Endodermal cell (in vitro differentiated cells): Measurements from ENCODE around the gene INO80E. TPM values are rescaled to one million over a fixed set of nuclear protein-coding genes. Genes with fewer than 3 reads are reported as not detected.

ENCODE experiments used
- DNase-seq: peaks from one replicate; pipeline ENCODE4 v3.0.0-alpha.2; 2017
- H3K27ac ChIP-seq: 2 replicates; pipeline ENCODE4 v1.5.1; 2013; ENCODE audit warnings: mild to moderate bottlenecking, low read depth, low read length, moderate library complexity
- H3K27me3 ChIP-seq: 2 replicates; pipeline ENCODE4 v1.6.1; 2013; ENCODE audit warnings: mild to moderate bottlenecking, low read length, moderate library complexity; ENCODE audit not compliant: insufficient read depth, control insufficient read depth, poor library complexity, severe bottlenecking
- H3K36me3 ChIP-seq: 2 replicates; pipeline ENCODE4 v1.7.0; 2013; ENCODE audit warnings: mild to moderate bottlenecking, low read length, moderate library complexity; ENCODE audit not compliant: control insufficient read depth, insufficient read depth
- H3K4me1 ChIP-seq: one replicate; pipeline ENCODE4 v1.7.0; 2013; ENCODE audit warnings: low read length; ENCODE audit not compliant: control insufficient read depth, insufficient read depth
- H3K4me3 ChIP-seq: 2 replicates; pipeline ENCODE4 v1.5.1; 2013; ENCODE audit warnings: mild to moderate bottlenecking, low read length, moderate library complexity
- H3K9ac ChIP-seq: 2 replicates; pipeline ENCODE4 v1.6.1; 2013; ENCODE audit warnings: mild to moderate bottlenecking, low read length, moderate library complexity; ENCODE audit not compliant: poor library complexity, severe bottlenecking; ENCODE audit errors: extremely low read depth
- H3K9me3 ChIP-seq: 2 replicates; pipeline ENCODE4 v1.6.1; 2013; ENCODE audit warnings: mild to moderate bottlenecking, low read length, moderate library complexity; ENCODE audit not compliant: control insufficient read depth
- H3K27ac Mint-ChIP-seq: 2 replicates; pipeline ENCODE4 v1.8.0; 2020; ENCODE audit warnings: mixed read lengths
- H3K27me3 Mint-ChIP-seq: 2 replicates; pipeline ENCODE4 v1.8.0; 2021; ENCODE audit warnings: mild to moderate bottlenecking, mixed read lengths; ENCODE audit not compliant: insufficient read depth
- H3K36me3 Mint-ChIP-seq: 2 replicates; pipeline ENCODE4 v1.8.0; 2020; ENCODE audit warnings: low read depth, mixed read lengths
- H3K4me1 Mint-ChIP-seq: 2 replicates; pipeline ENCODE4 v1.8.0; 2020; ENCODE audit warnings: mixed read lengths
- H3K4me3 Mint-ChIP-seq: 2 replicates; pipeline ENCODE4 v1.8.0; 2020; ENCODE audit warnings: mild to moderate bottlenecking, moderate library complexity, mixed read lengths
- H3K9me3 Mint-ChIP-seq: 2 replicates; pipeline ENCODE4 v1.8.0; 2020; ENCODE audit warnings: mild to moderate bottlenecking, mixed read lengths
- CTCF ChIP-seq: fragments of 200-600 bp; sonication (generic); conservative IDR thresholded peaks from 2 replicates; pipeline ENCODE4 v1.5.0; 2021; ENCODE audit warnings: antibody characterized with exemption, mild to moderate bottlenecking
- WGBS, 2 experiments: methylation state at CpG; one replicate each; pipeline versions ENCODE4 v1.1.5 to v1.1.7; 2013; ENCODE audit warnings: missing lambda C conversion rate in 2 of 2, mixed read lengths in 1 of 2; ENCODE audit not compliant: insufficient coverage in 1 of 2, insufficient read length in 1 of 2; 5-methylcytosine and 5-hydroxymethylcytosine counted together
- total RNA-seq, 2 donors: library from RNA; stranded (reverse); fragmentation: NEBNext Ultra II Directional in 1 of 2; extraction: Animal tissue kit (Norgen Biotek cat#: 25700) in 1 of 2; gene quantifications; 2 replicates in 1 of 2; 3 replicates in 1 of 2; pipeline ENCODE4 v1.2.1, GENCODE V29; 2021

Gene INO80E
- total RNA-seq, 2 donors from 2014 or later, result 77.4 to 80.1 TPM

GRCh38 chr16:29975134-29975538, 20.9 kb upstream of the INO80E start:
- H3K4me1 Mint-ChIP-seq, result peaks cover 21% of the 10 kb centered on the region
- WGBS, 2 experiments, result 81 to 88% methylated on average over 4 to 5 of the region's 5 CpGs
- peaks cover 50% of the 10 kb centered on the region for H3K36me3 ChIP-seq

GRCh38 chr16:29975811-29976511, 20.1 kb upstream of the INO80E start:
- Histone ChIP-seq H3K4me1 (peaks cover 9% of the 10 kb centered on the region), H3K9ac (no peak overlapping the region), H3K27ac (no peak overlapping the region), H3K36me3 (peaks cover 54% of the 10 kb centered on the region), H3K9me3 (peaks cover 14% of the 10 kb centered on the region), H3K27me3 (no peaks in the 10 kb centered on the region), H3K4me3 (peak overlapping the region; percentile 96)
- DNase-seq, result no peak
- Mint-ChIP-seq H3K9me3 (peaks cover 8% of the 10 kb centered on the region), H3K4me3 (peak overlapping the region; percentile 90), H3K4me1 (peaks cover 21% of the 10 kb centered on the region), H3K36me3 (peaks cover 48% of the 10 kb centered on the region), H3K27me3 (peaks cover 4% of the 10 kb centered on the region), H3K27ac (no peak overlapping the region)
- WGBS, 2 experiments, result 60 to 75% methylated on average over 4 to 6 of the region's 6 CpGs
- no peak for TF ChIP-seq CTCF

More at GRCh38 chr16:29975134-29975538, 20.9 kb upstream of the INO80E start:
- Mint-ChIP-seq H3K9me3 (peaks cover 8% of the 10 kb centered on the region), H3K27ac (peak overlapping the region; percentile 15), H3K27me3 (peaks cover 4% of the 10 kb centered on the region), H3K4me3 (peak overlapping the region; percentile 90), H3K36me3 (peaks cover 47% of the 10 kb centered on the region)
- no peak for TF ChIP-seq CTCF
- Histone ChIP-seq H3K27ac (no peak overlapping the region), H3K9me3 (peaks cover 14% of the 10 kb centered on the region), H3K4me3 (peak overlapping the region; percentile 96), H3K4me1 (peaks cover 9% of the 10 kb centered on the region), H3K9ac (no peak overlapping the region), H3K27me3 (no peaks in the 10 kb centered on the region)
- no peak for DNase-seq

GRCh38 chr16:29977063-29977825, 18.8 kb upstream of the INO80E start:
- H3K36me3 Mint-ChIP-seq, result peaks cover 47% of the 10 kb centered on the region

More at GRCh38 chr16:29977063-29977825, 18.8 kb upstream of the INO80E start:
- Mint-ChIP-seq H3K27ac (peak overlapping the region; percentile 75), H3K27me3 (peaks cover 2% of the 10 kb centered on the region), H3K4me3 (no peak overlapping the region), H3K9me3 (peaks cover 8% of the 10 kb centered on the region), H3K4me1 (peaks cover 21% of the 10 kb centered on the region)
- 82 to 92% methylated on average over 3 to 9 of the region's 9 CpGs for WGBS, 2 experiments
- no peak for TF ChIP-seq CTCF
- Histone ChIP-seq H3K9ac (no peak overlapping the region), H3K4me3 (peak overlapping the region; percentile 96), H3K36me3 (peaks cover 55% of the 10 kb centered on the region), H3K9me3 (peaks cover 9% of the 10 kb centered on the region), H3K4me1 (peaks cover 9% of the 10 kb centered on the region), H3K27ac (no peak overlapping the region), H3K27me3 (no peaks in the 10 kb centered on the region)
- no peak for DNase-seq
